ENCODE results near the gene DGKQ.

DNA sequence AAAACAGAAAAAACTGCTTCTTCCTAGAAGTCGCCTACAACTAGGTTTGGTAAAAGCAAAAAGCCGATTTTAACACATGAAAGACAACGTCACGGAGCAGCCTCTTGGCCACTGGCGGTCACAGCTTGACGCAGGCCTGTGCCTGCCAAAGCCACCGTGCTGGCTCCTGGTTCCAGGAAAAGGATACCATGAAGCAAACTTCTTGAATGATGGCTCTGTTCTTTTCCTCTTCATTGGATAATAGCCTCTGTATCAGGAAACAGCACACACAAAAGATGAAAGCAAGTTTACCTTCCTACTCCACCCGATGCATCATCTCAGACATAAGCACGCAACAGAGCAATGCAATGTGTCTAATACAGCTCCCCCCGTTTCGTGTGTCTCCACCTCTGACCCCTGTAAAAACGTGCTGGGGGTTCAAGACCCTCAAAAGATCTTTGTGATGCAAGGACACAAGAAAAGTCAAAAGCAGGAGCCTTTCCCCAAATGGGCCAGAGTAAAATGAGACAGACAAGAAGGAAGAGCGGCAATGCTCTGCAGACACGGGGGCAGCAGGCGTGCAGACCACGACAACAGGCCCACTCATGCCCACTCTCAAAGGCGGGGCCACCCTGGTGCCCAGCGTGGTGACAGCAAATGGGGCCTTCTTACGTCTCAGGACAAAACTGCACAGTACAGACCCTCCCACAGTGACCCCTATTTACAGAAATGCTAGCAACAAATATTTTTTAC lies 60.7 kb downstream of the DGKQ start:
- TF ChIP-seq, protein P1, sequence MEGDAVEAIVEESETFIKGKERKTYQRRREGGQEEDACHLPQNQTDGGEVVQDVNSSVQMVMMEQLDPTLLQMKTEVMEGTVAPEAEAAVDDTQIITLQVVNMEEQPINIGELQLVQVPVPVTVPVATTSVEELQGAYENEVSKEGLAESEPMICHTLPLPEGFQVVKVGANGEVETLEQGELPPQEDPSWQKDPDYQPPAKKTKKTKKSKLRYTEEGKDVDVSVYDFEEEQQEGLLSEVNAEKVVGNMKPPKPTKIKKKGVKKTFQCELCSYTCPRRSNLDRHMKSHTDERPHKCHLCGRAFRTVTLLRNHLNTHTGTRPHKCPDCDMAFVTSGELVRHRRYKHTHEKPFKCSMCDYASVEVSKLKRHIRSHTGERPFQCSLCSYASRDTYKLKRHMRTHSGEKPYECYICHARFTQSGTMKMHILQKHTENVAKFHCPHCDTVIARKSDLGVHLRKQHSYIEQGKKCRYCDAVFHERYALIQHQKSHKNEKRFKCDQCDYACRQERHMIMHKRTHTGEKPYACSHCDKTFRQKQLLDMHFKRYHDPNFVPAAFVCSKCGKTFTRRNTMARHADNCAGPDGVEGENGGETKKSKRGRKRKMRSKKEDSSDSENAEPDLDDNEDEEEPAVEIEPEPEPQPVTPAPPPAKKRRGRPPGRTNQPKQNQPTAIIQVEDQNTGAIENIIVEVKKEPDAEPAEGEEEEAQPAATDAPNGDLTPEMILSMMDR (IDR thresholded peaks at IDR 0.05), result no peak
- TF ChIP-seq POLR2A (IDR thresholded peaks at IDR 0.05), result no peak
